HFFc6 (cell line): ENCODE measurements around the gene PSMB5. TPM values are rescaled to one million over a fixed set of nuclear protein-coding genes. Genes with fewer than 3 reads are reported as not detected.
"Not testable (repeated sequence)": the region's sequence is repeated elsewhere in the genome, so short reads cannot be mapped to it uniquely, and the experiment has no call there.

Experiments
- DNase-seq: peaks from one replicate; pipeline ENCODE4 v3.0.0-alpha.2; 2018
- H3K27ac Mint-ChIP-seq: 2 replicates; pipeline ENCODE4 v1.8.0; 2020; ENCODE audit warnings: mild to moderate bottlenecking, mixed read lengths
- H3K27me3 Mint-ChIP-seq: 2 replicates; pipeline ENCODE4 v1.8.0; 2021; ENCODE audit warnings: mild to moderate bottlenecking, moderate library complexity, mixed read lengths; ENCODE audit not compliant: insufficient read depth
- H3K36me3 Mint-ChIP-seq: 2 replicates; pipeline ENCODE4 v1.8.0; 2021; ENCODE audit warnings: low read depth, mixed read lengths
- H3K4me1 Mint-ChIP-seq: 2 replicates; pipeline ENCODE4 v1.8.0; 2020; ENCODE audit warnings: low read depth, mixed read lengths
- H3K4me3 Mint-ChIP-seq: 2 replicates; pipeline ENCODE4 v1.8.0; 2020; ENCODE audit warnings: mild to moderate bottlenecking, moderate library complexity, mixed read lengths
- H3K9me3 Mint-ChIP-seq: 2 replicates; pipeline ENCODE4 v1.8.0; 2020; ENCODE audit warnings: mild to moderate bottlenecking, mixed read lengths
- CTCF ChIP-seq: fragments of 200-600 bp; sonication (generic); IDR thresholded peaks from 2 replicates; pipeline ENCODE4 v1.5.0; 2021; ENCODE audit warnings: antibody characterized with exemption, mild to moderate bottlenecking
- total RNA-seq, 6 experiments: library from RNA; stranded (reverse); fragmentation: NEBNext Ultra II Directional; extraction: Animal tissue kit (Norgen Biotek cat#: 25700); gene quantifications; 2 replicates in 1 of 6; 3 replicates in 5 of 6; pipeline ENCODE4 v1.2.3, GENCODE V29; 2021

The PSMB5 gene
- total RNA-seq, 6 experiments from 2014 or later = 221 to 259 (median 241) TPM

DNA sequence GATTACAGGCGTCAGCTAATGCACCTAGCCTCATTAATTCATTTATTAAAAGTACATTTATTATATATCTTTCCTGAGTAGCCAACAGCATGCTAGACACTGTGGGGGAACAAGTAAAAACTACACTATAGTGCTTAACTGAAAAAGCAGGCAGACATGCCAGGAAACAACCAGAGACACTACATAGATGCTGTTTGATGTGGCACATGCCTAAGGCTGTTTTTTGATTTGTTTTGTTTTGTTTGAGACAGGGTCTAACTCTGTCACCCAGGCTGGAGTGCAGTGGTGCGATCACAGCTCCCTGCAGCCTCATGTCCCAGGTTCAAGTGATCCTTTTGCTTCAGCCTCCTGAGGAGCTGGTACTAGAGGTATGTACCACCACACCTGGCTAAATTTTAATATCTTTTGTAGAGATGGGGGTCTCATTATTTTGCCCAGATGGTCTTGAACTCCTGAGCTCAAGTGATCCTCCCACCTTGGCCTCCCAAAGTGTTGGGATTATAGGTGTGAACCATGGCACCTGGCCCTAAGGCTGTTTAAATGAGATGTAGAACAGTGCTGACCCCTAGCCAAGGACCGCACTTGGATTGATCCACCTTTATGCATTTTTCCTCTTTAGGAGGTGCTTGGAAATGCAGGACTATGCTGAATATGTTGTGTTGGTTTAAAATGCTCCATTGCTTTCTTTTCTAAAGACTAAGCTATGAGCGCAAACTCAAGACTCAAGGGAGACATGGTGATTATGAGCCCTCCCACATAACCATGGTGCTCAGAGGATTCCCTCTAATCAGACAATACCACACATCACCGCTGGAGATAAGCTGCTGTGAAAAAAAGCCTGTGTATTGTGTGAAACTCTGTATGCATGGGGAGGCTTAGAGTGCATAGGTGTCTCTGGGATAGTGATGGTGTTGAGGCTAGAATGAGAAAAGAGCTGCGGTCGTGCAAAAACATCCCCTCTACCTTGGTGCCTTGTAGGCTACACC, 14.3 kb downstream of the PSMB5 start:
- Mint-ChIP-seq H3K9me3 (no peaks in the 10 kb centered on the region), H3K27me3 (no peaks in the 10 kb centered on the region; the same call in 1 of the 2 replicates)
- DNase-seq = no peak

DNA sequence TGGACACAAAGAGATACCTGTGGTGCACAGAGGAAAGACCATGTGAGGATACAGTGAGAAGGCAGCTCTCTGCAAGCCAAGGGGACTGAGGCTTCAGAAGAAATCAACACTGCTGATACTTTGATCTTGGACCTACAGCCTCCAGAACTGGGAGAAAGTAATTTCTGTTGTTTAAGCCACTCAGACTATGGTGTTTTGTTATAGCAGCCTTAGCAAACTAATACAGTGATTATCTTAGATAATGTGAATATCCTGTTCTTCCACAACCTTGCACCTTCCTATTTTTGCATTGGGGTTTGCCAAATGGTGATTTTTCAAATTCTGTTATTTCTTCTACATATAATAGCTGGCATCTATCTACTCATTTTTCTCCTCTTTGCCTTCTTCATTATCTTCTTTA, 16.6 kb downstream of the PSMB5 start:
- Mint-ChIP-seq H3K4me3 (no peak overlapping the region), H3K27me3 (no peaks in the 10 kb centered on the region; the same call in 1 of the 2 replicates), H3K27ac (no peak overlapping the region), H3K36me3 (no peaks in the 10 kb centered on the region), H3K9me3 (no peaks in the 10 kb centered on the region), H3K4me1 (peaks cover 6% of the 10 kb centered on the region; the same call in 1 of the 2 replicates)
- TF ChIP-seq CTCF = no peak
- no peak for DNase-seq

More for the DNA sequence above, 14.3 kb downstream of the PSMB5 start:
- Mint-ChIP-seq H3K27ac (no peak overlapping the region), H3K36me3 (peaks cover 9% of the 10 kb centered on the region), H3K4me1 (peaks cover 16% of the 10 kb centered on the region), H3K4me3 (no peak overlapping the region)
- TF ChIP-seq CTCF = no peak

GRCh38 chr14:23017091-23017490, 17.6 kb downstream of the PSMB5 start:
- no peaks in the 10 kb centered on the region for H3K9me3 Mint-ChIP-seq
- H3K27ac Mint-ChIP-seq = no peak overlapping the region
- no peaks in the 10 kb centered on the region; the same call in 1 of the 2 replicates for H3K27me3 Mint-ChIP-seq
- H3K4me1 Mint-ChIP-seq = peaks cover 6% of the 10 kb centered on the region; the same call in 1 of the 2 replicates
- DNase-seq = no peak
- no peaks in the 10 kb centered on the region for H3K36me3 Mint-ChIP-seq
- TF ChIP-seq CTCF = no peak
- no peak overlapping the region for H3K4me3 Mint-ChIP-seq

DNA sequence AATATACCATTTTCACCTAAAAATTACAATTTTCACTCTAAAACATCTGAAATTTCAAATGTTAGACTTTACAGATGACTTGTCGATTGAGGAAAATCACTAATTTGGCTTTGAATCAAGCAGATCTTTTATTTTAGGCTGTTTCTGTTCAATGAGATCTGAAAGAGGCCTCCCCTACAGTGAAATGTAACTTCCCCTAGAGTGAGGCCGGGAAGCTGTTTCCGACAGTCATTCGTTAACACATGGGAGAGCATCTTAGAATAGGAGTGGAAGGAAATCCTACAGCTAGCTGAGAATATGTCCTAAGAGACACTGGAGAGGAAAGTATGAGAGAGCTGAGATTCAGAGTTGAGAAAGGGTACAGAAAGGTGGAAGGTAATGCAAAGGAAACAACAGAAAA, 19.1 kb downstream of the PSMB5 start:
- H3K36me3 Mint-ChIP-seq = no peaks in the 10 kb centered on the region
- peaks cover 11% of the 10 kb centered on the region; the same call in 1 of the 2 replicates for H3K4me1 Mint-ChIP-seq
- DNase-seq = no peak

GRCh38 chr14:23013749-23014054, 21.0 kb downstream of the PSMB5 start:
- not testable (repeated sequence) for H3K27me3 Mint-ChIP-seq, H3K9me3 Mint-ChIP-seq, H3K27ac Mint-ChIP-seq, H3K36me3 Mint-ChIP-seq, H3K4me3 Mint-ChIP-seq, DNase-seq
- peaks cover 30% of the 10 kb centered on the region for H3K4me1 Mint-ChIP-seq

More for the DNA sequence above, 19.1 kb downstream of the PSMB5 start:
- TF ChIP-seq CTCF = no peak
- Mint-ChIP-seq H3K9me3 (no peaks in the 10 kb centered on the region), H3K27ac (no peak overlapping the region), H3K27me3 (no peaks in the 10 kb centered on the region; the same call in 1 of the 2 replicates), H3K4me3 (no peak overlapping the region)

GRCh38 chr14:23013054-23013748, 21.5 kb downstream of the PSMB5 start:
- Mint-ChIP-seq H3K36me3 (no peaks in the 10 kb centered on the region), H3K4me3 (no peak overlapping the region), H3K27ac (no peak overlapping the region), H3K27me3 (peaks cover 4% of the 10 kb centered on the region), H3K4me1 (peaks cover 35% of the 10 kb centered on the region), H3K9me3 (no peaks in the 10 kb centered on the region)
- no peak for TF ChIP-seq CTCF
- no peak for DNase-seq
